ENCODE measurements around the gene TCP11. TPM values are rescaled to one million over a fixed set of nuclear protein-coding genes. Genes with fewer than 3 reads are reported as not detected.

TCP11 gene
- total RNA-seq, 1 donor from 2014 or later, result 0.41 TPM

DNA sequence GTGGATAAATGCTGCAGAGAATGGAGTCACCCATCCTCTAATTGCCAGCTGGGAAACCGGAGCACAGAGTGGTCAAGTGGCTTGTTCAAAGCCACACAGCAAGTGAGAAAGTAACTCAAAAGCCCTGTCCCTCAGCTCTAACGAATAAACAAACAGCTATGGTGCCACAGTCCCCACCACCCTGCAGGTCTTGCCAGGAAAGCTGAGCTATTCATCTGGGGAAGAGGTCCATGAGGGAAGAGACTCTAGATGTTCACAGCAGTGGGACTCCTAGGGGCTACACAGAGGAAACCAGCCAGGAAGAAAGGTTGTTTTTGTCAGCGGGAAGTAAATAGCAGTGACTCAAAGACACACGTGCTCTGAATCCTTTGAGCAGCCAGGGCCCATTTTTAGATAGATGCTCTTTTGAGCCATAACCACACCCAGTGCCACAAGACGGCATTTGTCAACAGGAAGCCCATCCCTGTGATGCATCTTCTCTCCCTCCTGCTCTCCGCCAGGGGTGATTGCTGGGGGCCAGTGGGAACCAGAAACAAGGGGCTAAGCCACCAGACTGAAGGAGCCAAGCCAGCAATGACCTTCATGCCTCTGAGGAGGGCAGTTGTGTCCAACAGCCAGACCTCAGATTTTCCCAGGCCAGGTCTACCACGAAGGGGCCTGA, 32.4 kb upstream of the TCP11 start:
- FAIRE-seq (no peak), DNase-seq (ENCODE audit: low spot score in 2 of 2) (no peak)

DNA sequence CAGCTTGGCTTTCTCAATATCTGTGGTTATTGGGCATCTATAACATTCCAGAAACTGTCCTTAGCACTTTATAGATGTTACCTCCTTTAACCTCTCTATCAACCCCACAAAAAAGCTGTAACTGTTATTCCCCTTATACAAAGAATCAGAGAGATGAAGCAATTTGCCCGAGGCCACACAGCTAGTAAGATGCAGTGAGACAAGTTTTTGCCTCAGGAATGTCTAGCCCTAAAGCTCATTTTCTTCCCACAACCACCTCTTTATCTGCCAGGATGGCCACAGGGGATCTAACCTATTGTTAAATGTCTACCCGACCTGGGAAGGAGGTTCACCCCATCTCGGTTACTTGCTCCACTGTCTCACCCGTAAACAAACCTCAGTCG, 31.9 kb upstream of the TCP11 start:
- FAIRE-seq (no peak), DNase-seq (ENCODE audit: low spot score in 2 of 2) (no peak)

DNA sequence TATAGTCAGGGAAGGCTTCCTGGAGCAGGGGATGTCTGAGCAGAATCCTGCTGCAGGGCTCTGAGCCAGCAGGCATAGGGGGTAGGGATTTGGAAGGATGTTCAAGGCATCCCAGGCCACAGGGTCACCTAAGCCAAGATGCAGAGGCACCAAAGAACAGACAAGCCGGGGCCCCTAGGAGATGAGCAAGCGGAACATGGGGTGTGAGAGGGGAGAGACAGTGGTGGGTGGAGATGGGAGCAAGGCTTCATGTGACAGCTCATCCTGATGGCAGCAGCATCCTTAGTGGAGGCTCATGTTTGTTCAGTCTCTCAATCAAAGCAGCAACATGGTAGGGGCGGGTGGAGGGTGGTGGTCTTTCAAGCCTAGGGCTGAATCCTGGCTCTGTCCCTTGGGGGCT, 29.8 kb upstream of the TCP11 start:
- FAIRE-seq, result no peak
- DNase-seq (ENCODE audit: low spot score in 2 of 2), result no peak

DNA sequence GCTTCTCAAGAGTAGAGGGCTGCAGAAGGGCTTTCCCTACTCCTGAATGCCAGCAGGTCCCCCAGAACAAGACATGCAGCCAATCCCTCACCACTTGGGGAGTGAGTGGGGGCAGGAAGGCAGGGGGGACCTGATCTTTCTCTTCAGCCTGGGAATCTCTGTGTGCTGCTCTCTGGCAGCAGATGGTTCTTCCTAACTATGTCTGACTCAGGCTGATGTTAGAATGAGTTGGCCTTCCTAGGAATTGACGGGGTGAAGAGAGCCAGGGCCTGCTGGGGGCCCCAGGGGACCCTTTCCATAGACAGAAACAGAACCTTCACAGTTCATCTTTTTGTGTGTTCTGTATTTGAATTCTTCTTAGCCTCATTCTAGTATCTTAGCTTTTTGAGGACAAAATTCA, 29.0 kb upstream of the TCP11 start:
- DNase-seq (ENCODE audit: low spot score in 2 of 2) (no peak), FAIRE-seq (no peak)

DNA sequence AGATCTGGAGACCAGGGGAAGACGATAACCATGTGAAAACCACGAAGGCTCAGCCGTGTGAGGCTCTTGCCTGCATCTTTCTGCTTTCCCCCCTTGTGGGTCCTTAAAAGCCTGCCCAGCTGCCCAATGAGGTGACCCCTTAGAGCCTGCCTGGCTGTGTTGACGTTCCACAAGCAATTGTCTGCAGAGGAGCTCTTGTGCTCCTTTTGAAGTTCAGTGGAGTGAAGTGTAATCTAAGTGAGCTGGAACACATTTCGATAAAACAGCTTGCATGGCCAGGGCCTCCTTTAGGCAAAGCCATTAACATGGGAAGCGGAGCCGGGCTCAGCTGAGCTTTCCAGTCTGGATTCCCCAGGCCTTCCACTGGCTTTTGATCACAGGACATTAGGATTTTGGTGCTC, 27.3 kb upstream of the TCP11 start:
- no peak for DNase-seq (ENCODE audit: low spot score in 2 of 2)
- FAIRE-seq, result no peak

DNA sequence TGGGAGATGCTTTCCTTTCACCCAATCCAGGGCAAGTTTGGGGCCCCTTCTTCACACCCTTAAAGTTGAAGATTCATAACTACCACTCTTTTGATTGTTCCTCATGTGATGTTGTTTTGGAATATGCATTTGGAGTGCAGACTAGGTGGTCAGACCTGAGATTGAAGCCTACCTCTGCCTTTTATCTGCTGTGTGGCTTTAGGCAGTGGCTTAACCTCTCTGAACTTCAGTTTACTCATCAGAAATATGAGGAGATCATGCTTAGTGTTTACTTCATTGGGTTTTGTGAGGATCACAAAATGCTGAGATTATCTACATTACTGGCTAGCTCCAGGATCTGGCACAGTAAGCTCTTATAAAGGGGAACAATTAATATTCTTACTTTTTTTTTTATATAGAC, 26.4 kb upstream of the TCP11 start:
- FAIRE-seq, result no peak
- no peak for DNase-seq (ENCODE audit: low spot score in 2 of 2)

DNA sequence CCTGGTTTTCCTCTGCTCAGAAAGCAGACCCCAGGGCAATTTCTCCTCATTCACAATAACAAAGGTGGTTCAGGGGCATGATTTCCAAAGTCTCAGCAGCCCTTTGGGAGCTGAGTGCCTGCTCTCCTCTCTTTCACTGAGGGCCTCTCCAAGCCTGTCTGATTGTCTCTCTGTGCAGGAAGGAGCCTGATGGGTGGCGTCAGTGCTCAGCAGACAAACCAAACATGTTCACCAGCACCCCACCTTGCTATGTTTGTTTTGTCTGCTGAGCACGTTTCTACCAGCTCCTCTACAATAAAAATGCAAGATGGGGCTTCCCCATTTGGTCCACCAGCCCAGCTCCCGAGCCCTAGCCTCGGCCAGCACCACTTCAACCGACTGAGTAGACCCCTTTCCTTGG, 25.4 kb upstream of the TCP11 start:
- DNase-seq (ENCODE audit: low spot score in 2 of 2) (no peak), FAIRE-seq (no peak)

DNA sequence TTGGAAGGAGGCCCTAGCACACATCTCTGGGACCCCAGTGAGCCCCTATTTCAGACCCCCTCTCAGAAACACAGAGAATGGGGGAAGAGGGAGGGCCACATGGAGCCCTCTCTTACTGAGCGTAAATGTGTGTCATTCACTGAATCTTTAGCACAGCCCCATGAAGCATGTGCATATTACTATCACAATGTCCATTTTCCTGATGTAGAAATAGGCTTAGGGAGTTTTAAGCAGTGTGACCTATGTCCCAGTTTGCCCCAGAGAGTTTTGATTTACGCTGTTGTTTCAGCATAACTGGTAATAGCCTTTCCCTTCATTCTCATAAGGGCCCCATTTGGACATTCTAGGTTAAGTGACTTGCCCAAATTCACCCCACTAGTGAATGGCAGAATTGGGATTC, 25.0 kb upstream of the TCP11 start:
- no peak for DNase-seq (ENCODE audit: low spot score in 2 of 2)
- no peak for FAIRE-seq

DNA sequence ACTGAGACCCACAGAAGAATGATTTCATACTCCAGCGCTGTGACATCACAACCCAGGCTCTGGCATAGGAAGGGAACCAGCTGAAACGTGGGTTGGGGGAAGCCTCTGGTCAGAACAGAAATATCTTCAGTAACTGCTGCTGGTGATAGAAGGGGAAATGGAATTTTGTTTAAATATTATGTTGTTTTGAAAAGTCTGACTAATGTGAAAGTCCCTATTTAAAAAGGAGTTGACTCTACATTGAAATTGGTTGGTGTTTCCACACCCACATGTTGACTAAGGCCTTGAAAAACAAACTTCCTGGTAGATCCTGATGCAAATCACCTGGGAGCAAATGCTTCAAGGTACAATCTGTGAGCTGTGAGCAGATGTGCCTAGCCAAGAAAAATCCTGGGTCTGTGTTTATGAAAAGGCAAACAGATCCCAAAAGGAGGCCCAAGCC, 24.5 kb upstream of the TCP11 start:
- DNase-seq (ENCODE audit: low spot score in 2 of 2), result no peak
- no peak for FAIRE-seq

DNA sequence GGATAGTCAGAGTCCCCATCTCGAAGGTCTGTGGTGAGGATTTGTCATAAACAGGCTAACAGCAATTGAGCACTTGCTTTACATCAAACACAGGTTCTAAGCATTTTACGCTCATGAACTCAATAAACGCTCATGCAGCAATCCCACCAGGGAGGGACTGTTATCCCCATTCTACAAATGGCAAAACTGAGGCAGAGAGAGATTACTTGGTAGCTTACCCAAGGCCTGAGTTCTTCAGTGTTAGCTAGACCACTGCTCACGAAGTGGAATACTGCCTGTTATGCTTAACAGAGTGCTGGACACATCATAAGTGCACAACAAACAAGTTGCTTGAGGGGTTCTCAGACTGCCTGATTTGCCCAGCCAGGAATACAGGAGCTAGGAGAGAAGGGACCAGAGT, 23.7 kb upstream of the TCP11 start:
- DNase-seq (ENCODE audit: low spot score in 2 of 2) (no peak), FAIRE-seq (no peak)

DNA sequence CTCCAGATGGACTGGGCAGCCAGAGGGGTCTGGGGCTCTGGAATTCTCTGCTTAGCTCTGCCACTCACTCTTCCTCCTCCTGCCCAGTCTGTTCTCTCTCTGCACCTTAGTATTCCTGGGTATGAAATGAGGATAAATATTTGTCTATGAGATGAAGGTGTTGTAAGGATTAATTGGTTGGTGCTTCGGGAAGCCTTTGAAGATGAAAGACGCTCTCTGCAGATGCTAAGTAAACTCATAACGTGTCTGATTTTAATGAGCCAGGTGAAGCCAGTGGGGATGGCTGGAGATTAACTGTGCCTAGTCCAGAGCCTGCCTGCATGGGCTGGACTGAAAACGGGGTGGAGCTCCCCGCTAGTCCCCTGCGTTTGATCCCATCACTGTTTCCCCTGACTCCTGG, 23.1 kb upstream of the TCP11 start:
- DNase-seq (ENCODE audit: low spot score in 2 of 2) (no peak), FAIRE-seq (no peak)

DNA sequence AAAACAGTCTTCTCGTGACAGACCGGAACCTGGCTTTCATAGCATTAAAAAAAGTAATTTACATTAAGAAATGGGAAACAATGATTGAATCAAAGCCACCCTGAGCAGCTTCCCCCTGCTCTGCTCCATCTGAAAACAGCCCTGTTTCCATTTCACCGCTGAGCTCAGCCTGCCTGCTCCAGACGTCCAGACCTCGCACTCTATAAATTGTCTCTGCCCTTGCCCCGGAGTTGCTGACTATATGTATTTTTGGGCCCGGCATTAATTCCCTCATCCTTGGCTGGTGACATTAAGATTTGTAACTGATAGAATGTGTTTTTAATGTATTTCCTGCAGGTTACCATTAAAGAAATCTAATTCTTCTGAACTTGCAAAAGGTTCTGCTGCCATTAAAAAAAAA, 22.7 kb upstream of the TCP11 start:
- DNase-seq (ENCODE audit: low spot score in 2 of 2), result no peak
- FAIRE-seq, result no peak

DNA sequence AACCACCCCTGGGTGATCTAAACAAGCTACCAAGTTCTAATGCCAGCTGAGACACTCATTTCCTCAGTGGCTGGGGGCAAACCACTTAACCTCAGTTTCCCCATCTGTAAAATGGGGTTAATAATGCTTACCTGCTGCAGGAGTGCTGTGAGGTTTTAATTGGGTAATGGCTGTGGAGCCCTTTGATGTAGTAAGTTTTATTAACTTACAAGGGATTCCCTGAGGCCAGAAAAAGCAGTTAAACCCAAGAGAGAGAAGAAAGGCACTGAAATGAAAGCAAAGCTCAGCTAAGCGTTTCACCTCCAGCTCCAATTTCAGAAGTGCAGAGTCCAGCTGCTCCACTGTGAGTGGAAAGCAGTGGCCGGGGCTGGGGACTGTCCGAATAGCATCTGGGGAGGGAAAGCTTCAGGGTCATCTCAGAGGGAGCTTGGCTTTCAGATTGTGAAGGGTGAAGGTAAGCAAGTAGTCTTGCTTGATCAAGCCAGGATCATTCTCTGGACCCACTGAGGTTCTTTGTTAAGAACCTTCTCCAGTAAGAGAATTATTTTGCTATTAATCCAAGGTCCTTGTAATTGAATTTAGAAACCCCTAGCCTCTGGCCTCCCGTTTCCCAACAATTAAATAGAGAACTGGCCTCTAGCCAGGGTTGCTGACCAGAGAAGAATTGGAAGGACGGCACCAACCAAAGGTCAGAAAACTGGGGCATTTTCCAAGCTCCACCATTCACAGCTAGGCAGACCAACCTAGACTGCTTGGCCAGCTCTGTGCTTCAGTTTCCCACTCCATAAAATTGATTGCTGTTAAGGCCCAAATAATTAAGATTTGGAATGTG, 20.9 kb upstream of the TCP11 start:
- no peak for DNase-seq (ENCODE audit: low spot score in 2 of 2)

DNA sequence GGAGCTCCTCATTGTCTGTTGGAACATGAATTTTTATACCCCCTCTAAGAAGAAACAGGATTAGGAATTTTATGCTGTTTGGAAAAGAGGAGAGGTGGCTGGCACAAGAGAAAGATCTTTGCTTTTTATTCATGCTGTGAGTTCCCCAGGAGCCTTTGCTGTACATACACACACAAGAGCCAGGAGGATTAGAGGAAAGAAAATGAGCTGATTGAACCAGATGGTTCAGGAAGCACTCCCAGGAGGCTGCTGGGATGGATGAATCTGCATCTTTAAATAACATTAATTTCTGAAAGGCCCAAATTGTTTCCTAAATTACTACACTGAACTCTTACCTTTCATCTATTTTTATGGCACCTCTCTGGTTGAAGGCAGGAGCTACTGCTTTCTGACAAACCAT, 20.1 kb upstream of the TCP11 start:
- DNase-seq (ENCODE audit: low spot score in 2 of 2) (no peak), FAIRE-seq (no peak)

More for the DNA sequence above, 20.9 kb upstream of the TCP11 start:
- FAIRE-seq, result no peak

DNA sequence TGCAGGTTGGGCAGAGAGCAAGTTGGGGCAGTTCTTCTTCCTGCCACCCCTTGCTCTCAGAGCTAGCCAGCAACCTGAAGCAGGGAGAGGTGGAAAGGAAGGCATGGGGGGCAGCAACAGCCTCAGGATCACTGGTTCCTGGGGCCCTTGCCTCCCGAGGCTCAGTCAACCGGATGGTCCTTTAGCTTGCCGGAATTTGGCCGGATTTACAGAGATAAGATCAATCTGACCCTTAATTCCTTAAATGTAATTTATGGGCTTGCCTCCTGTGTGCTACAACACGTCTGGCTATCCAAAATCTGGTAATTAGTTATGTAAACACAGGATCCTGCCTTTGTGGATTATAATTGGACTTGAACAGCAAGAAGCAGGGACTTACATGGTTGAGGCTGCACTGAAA, 19.5 kb upstream of the TCP11 start:
- DNase-seq (ENCODE audit: low spot score in 2 of 2) (no peak), FAIRE-seq (no peak)

DNA sequence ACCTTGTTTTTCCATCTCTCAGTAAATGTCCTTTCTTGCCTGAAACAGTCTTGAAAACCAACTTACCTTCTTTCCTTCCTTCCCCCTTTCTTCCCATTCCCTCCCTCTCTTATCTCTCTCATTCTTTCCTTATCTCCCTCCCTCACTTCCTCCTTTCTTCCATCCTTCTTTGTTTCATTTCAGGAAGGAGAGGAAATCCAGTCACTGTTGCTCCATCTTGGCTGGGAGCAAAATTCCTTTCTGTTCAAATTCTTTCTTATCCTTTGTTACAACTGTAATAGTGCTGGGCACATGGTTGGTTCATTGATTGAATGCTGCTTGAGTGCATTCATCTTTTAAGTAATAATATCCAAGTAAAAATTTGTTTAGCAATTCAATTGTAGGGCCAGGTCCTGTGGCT, 17.4 kb upstream of the TCP11 start:
- FAIRE-seq (no peak), DNase-seq (ENCODE audit: low spot score in 2 of 2) (no peak)

DNA sequence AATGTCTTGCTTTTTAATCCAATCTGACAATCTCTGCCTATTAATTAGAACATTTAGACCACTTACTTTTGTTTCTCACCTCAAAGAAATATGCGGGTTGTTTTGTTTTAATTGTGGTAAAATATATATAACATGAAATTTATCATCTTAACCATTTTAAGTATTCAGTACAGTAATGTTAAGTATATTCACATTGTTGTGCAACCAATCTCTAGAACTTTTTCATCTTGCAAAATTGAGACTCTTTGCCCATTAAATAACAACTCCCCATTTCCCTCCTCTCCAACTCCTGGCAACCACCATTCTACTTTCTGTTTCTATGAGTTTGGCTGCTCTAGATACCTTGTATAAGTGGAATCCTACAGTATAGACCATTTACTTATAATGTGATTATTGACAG, 13.8 kb upstream of the TCP11 start:
- no peak for FAIRE-seq
- DNase-seq (ENCODE audit: low spot score in 2 of 2), result no peak

DNA sequence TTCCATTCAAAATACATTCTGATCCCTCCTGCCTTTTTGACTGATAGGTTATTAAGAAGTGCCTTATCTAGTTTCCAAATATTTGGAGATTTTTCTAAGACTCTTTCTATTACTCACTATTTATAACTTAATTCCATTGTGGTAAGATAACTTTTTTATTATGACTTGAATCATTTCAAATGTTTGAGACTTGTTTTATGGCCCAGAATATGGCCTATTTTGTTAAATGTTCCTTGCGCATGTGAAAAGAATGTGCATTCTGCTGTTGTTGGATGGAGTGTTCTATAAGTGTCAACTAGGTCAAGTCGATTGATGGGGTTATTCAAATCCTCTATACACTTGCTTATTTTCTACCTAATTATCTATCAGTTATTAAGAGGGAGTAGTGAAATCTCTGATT, 13.1 kb upstream of the TCP11 start:
- DNase-seq (ENCODE audit: low spot score in 2 of 2) (no peak), FAIRE-seq (no peak)

DNA sequence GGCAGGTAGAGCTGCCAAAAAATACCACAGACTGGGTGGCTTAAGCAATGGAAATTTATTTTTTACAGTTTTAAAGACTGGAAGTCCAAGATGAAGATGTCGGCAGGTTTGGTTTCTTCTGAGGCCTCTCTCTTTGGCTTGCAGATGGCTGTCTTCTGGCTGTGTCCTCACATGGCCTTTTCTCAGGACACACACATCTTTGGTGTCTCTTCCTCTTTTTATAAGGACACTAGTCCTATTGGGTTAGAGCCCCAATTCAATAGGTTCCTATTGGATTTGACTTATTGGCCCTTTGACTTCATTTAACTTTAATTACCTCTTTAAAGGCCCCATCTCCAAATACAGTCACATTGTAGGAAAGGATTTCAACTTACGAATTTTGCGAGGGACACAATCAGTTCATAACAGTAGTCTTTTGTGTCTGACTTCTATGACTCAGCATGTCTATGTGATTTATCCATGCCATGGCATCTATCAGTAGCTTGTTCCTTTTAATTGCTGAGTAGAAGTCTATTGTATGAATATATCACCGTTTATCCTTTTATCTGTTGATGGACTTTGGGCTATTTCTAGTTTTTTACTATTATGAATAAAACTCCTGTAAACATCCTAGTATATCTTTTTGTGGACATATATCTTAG, 11.0 kb upstream of the TCP11 start:
- DNase-seq (ENCODE audit: low spot score in 2 of 2) (no peak), FAIRE-seq (no peak)

DNA sequence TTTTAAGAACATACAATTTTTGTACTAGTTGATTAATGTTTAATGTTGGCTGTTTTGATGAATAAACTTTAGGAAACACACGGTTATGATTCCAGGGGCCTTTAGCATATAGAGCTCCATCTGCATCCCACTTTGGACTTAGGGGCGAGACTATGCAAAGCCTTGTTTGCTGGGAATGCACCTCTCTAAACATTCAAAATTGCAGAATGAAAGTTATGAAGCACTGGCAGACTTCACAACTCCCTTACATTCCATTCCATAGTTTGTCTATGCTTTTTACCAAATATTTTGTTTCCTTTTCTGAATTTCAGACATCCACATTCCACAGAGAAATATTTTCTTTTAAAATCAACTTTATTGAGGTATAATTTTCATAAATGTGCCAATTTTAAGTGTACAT, 10.3 kb upstream of the TCP11 start:
- DNase-seq (ENCODE audit: low spot score in 2 of 2) (no peak), FAIRE-seq (no peak)

DNA sequence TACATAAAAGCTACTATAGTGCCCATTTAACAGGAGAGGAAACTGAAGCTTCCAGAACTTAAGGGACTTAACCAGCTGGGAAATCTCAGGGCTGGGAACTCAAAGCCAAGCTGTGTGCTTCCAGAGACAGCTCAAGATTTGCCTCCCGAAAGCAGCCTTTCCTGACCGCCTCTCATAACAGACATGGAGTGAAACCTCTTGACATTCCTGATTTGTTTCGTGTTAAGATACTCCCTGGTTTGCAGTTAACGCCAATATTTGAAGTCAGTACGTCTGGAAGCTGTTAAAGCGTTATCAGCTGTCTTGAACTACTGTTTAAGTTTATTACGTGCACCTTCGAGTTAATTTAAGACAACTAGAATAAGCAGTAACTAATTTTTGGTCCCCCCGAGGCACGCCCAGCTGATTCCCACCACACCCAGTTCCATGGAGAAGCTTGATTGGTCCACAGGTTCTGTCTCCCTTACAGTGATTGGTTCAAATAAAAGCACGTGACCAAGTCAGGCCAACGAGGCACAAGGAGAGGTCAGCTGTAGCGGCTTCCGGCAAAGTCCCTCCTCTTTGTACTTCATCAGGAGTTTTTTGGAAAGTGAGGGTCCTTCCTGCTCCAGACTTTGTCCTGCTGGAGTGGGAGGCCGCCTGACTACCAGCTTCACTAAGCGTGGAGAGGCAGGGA, 8.9 kb upstream of the TCP11 start:
- no peak for FAIRE-seq
- DNase-seq (ENCODE audit: low spot score in 2 of 2), result no peak

All from frontal cortex (tissue), 4 donors.